ENCODE data around the gene TBC1D22B.

TBC1D22B gene

GRCh38 chr6:37285861-37286311 is 28.3 kb downstream of the TBC1D22B start:
- H2BK15ac ChIP-seq (ENCODE audit: low read depth, poor library complexity, severe bottlenecking), result no peak overlapping the region
- no peak for DNase-seq
- no peak overlapping the region for H2AFZ ChIP-seq (ENCODE audit: low read depth, low read length)
- H2BK120ac ChIP-seq (ENCODE audit: low read depth, low read length), result no peak overlapping the region
- no peaks in the 10 kb centered on the region for H3K27me3 ChIP-seq (ENCODE audit: control insufficient read depth in 1 of 2, insufficient read depth in 1 of 2, low read length in 2 of 2)
- H3K79me1 ChIP-seq (replicated peaks; ENCODE audit: low read length, poor library complexity, severe bottlenecking), result peaks cover 39% of the 10 kb centered on the region
- H3K14ac ChIP-seq (ENCODE audit: low read length in 2 of 2), result no peak overlapping the region
- no peak overlapping the region for H3K4ac ChIP-seq (ENCODE audit: low read depth in 1 of 2, low read length in 2 of 2)
- no peak overlapping the region for H4K8ac ChIP-seq (ENCODE audit: low read length)
- no peaks in the 10 kb centered on the region for H3K9me3 ChIP-seq (ENCODE audit: control insufficient read depth, low read length)
- no peak overlapping the region for H3K9ac ChIP-seq (ENCODE audit: low read length)
- no peak overlapping the region for H4K91ac ChIP-seq (ENCODE audit: low read length)
- H3K27ac ChIP-seq (ENCODE audit: low read length, poor library complexity, severe bottlenecking), result no peak overlapping the region
- no peak overlapping the region for H2BK12ac ChIP-seq (ENCODE audit: low read length in 2 of 2)
- H3K18ac ChIP-seq (ENCODE audit: low read depth in 1 of 2, low read length in 2 of 2), result no peak overlapping the region
- H3K4me3 ChIP-seq (ENCODE audit: insufficient read depth in 1 of 2, low read depth in 1 of 2, low read length in 2 of 2), result no peak overlapping the region
- H3K4me1 ChIP-seq (ENCODE audit: control insufficient read depth, insufficient read depth, low read depth, low read length), result peaks cover 9% of the 10 kb centered on the region
- H3K36me3 ChIP-seq (ENCODE audit: control insufficient read depth in 1 of 2, insufficient read depth in 2 of 2, low read depth in 1 of 2, low read length in 2 of 2), result peaks cover 39 to 70% of the 10 kb centered on the region in 2 experiments
- no peak overlapping the region for H2AK5ac ChIP-seq (ENCODE audit: low read length, severe bottlenecking)
- WGBS, result 80% methylated on average over 1 of the region's 4 CpGs
- H3K4me2 ChIP-seq (ENCODE audit: low read length, poor library complexity, severe bottlenecking), result no peak overlapping the region
- H2BK5ac ChIP-seq (ENCODE audit: low read depth, low read length, poor library complexity, severe bottlenecking), result no peak overlapping the region
- H3K23ac ChIP-seq (ENCODE audit: low read length in 2 of 2), result no peak overlapping the region

GRCh38 chr6:37287519-37288157 is 30.1 kb downstream of the TBC1D22B start:
- H3K4me2 ChIP-seq (ENCODE audit: low read length, poor library complexity, severe bottlenecking), result no peak overlapping the region
- no peak overlapping the region for H3K4me3 ChIP-seq (ENCODE audit: insufficient read depth in 1 of 2, low read depth in 1 of 2, low read length in 2 of 2)
- H3K27ac ChIP-seq (ENCODE audit: low read length, poor library complexity, severe bottlenecking), result no peak overlapping the region
- peaks cover 36 to 77% of the 10 kb centered on the region in 2 experiments for H3K36me3 ChIP-seq (ENCODE audit: control insufficient read depth in 1 of 2, insufficient read depth in 2 of 2, low read depth in 1 of 2, low read length in 2 of 2)
- no peak overlapping the region for H2BK15ac ChIP-seq (ENCODE audit: low read depth, poor library complexity, severe bottlenecking)
- H2BK120ac ChIP-seq (ENCODE audit: low read depth, low read length), result no peak overlapping the region
- H3K18ac ChIP-seq (ENCODE audit: low read depth in 1 of 2, low read length in 2 of 2), result no peak overlapping the region
- H4K91ac ChIP-seq (ENCODE audit: low read length), result no peak overlapping the region
- WGBS, result 97% methylated on average over 1 of the region's 2 CpGs
- H4K8ac ChIP-seq (ENCODE audit: low read length), result no peak overlapping the region
- H3K4ac ChIP-seq (ENCODE audit: low read depth in 1 of 2, low read length in 2 of 2), result no peak overlapping the region
- no peak overlapping the region for H2BK5ac ChIP-seq (ENCODE audit: low read depth, low read length, poor library complexity, severe bottlenecking)
- H3K27me3 ChIP-seq (ENCODE audit: control insufficient read depth in 1 of 2, insufficient read depth in 1 of 2, low read length in 2 of 2), result no peaks in the 10 kb centered on the region
- H3K9me3 ChIP-seq (ENCODE audit: control insufficient read depth, low read length), result no peaks in the 10 kb centered on the region
- DNase-seq, result no peak
- H3K4me1 ChIP-seq (ENCODE audit: control insufficient read depth, insufficient read depth, low read depth, low read length), result peaks cover 3% of the 10 kb centered on the region
- H2AK5ac ChIP-seq (ENCODE audit: low read length, severe bottlenecking), result no peak overlapping the region
- no peak overlapping the region for H3K14ac ChIP-seq (ENCODE audit: low read length in 2 of 2)
- H3K23ac ChIP-seq (ENCODE audit: low read length in 2 of 2), result no peak overlapping the region
- H2BK12ac ChIP-seq (ENCODE audit: low read length in 2 of 2), result no peak overlapping the region
- H3K9ac ChIP-seq (ENCODE audit: low read length), result no peak overlapping the region
- no peak overlapping the region for H2AFZ ChIP-seq (ENCODE audit: low read depth, low read length)
- H3K79me1 ChIP-seq (replicated peaks; ENCODE audit: low read length, poor library complexity, severe bottlenecking), result peaks cover 30% of the 10 kb centered on the region

GRCh38 chr6:37288247-37288646 is 30.7 kb downstream of the TBC1D22B start:
- Histone ChIP-seq H2AFZ (ENCODE audit: low read depth, low read length) (no peak overlapping the region), H4K91ac (ENCODE audit: low read length) (no peak overlapping the region), H3K4me1 (ENCODE audit: control insufficient read depth, insufficient read depth, low read depth, low read length) (peaks cover 3% of the 10 kb centered on the region), H3K4me2 (ENCODE audit: low read length, poor library complexity, severe bottlenecking) (no peak overlapping the region), H3K18ac (ENCODE audit: low read depth in 1 of 2, low read length in 2 of 2) (no peak overlapping the region), H4K8ac (ENCODE audit: low read length) (no peak overlapping the region), H3K4ac (ENCODE audit: low read depth in 1 of 2, low read length in 2 of 2) (no peak overlapping the region), H3K36me3 (ENCODE audit: control insufficient read depth in 1 of 2, insufficient read depth in 2 of 2, low read depth in 1 of 2, low read length in 2 of 2) (peaks cover 32 to 73% of the 10 kb centered on the region in 2 experiments), H2BK120ac (ENCODE audit: low read depth, low read length) (no peak overlapping the region), H2BK5ac (ENCODE audit: low read depth, low read length, poor library complexity, severe bottlenecking) (no peak overlapping the region), H3K14ac (ENCODE audit: low read length in 2 of 2) (no peak overlapping the region), H3K4me3 (ENCODE audit: insufficient read depth in 1 of 2, low read depth in 1 of 2, low read length in 2 of 2) (no peak overlapping the region), H3K27me3 (ENCODE audit: control insufficient read depth in 1 of 2, insufficient read depth in 1 of 2, low read length in 2 of 2) (no peaks in the 10 kb centered on the region), H2BK15ac (ENCODE audit: low read depth, poor library complexity, severe bottlenecking) (no peak overlapping the region), H2BK12ac (ENCODE audit: low read length in 2 of 2) (no peak overlapping the region), H3K9ac (ENCODE audit: low read length) (no peak overlapping the region), H3K9me3 (ENCODE audit: control insufficient read depth, low read length) (no peaks in the 10 kb centered on the region), H2AK5ac (ENCODE audit: low read length, severe bottlenecking) (no peak overlapping the region), H3K27ac (ENCODE audit: low read length, poor library complexity, severe bottlenecking) (no peak overlapping the region), H3K23ac (ENCODE audit: low read length in 2 of 2) (no peak overlapping the region), H3K79me1 (replicated peaks; ENCODE audit: low read length, poor library complexity, severe bottlenecking) (peaks cover 28% of the 10 kb centered on the region)
- DNase-seq, result peak; percentile 21
- WGBS, result 67% methylated on average over 2 of the region's 2 CpGs

- Histone ChIP-seq H3K9me3 (ENCODE audit: control insufficient read depth, low read length) (peaks cover 5% of the 10 kb centered on the region), H3K4ac (ENCODE audit: low read depth in 1 of 2, low read length in 2 of 2) (no peak overlapping the region), H3K9ac (ENCODE audit: low read length) (no peak overlapping the region), H4K91ac (ENCODE audit: low read length) (no peak overlapping the region), H3K4me1 (ENCODE audit: control insufficient read depth, insufficient read depth, low read depth, low read length) (peaks cover 3% of the 10 kb centered on the region), H2AK5ac (ENCODE audit: low read length, severe bottlenecking) (no peak overlapping the region), H4K8ac (ENCODE audit: low read length) (no peak overlapping the region), H3K4me3 (ENCODE audit: insufficient read depth in 1 of 2, low read depth in 1 of 2, low read length in 2 of 2) (no peak overlapping the region), H3K27ac (ENCODE audit: low read length, poor library complexity, severe bottlenecking) (no peak overlapping the region), H3K4me2 (ENCODE audit: low read length, poor library complexity, severe bottlenecking) (no peak overlapping the region), H2BK15ac (ENCODE audit: low read depth, poor library complexity, severe bottlenecking) (no peak overlapping the region), H3K18ac (ENCODE audit: low read depth in 1 of 2, low read length in 2 of 2) (no peak overlapping the region), H3K36me3 (ENCODE audit: control insufficient read depth in 1 of 2, insufficient read depth in 2 of 2, low read depth in 1 of 2, low read length in 2 of 2) (peaks cover 26 to 79% of the 10 kb centered on the region in 2 experiments), H2BK5ac (ENCODE audit: low read depth, low read length, poor library complexity, severe bottlenecking) (no peak overlapping the region), H2AFZ (ENCODE audit: low read depth, low read length) (no peak overlapping the region), H2BK12ac (ENCODE audit: low read length in 2 of 2) (no peak overlapping the region), H3K79me1 (replicated peaks; ENCODE audit: low read length, poor library complexity, severe bottlenecking) (peaks cover 23% of the 10 kb centered on the region), H3K23ac (ENCODE audit: low read length in 2 of 2) (no peak overlapping the region), H2BK120ac (ENCODE audit: low read depth, low read length) (no peak overlapping the region), H3K27me3 (ENCODE audit: control insufficient read depth in 1 of 2, insufficient read depth in 1 of 2, low read length in 2 of 2) (no peaks in the 10 kb centered on the region), H3K14ac (ENCODE audit: low read length in 2 of 2) (no peak overlapping the region)
- WGBS, result 94% methylated on average over 3 of the region's 3 CpGs
- DNase-seq, result no peak
Observed at GRCh38 chr6:37289931-37290330, 32.4 kb downstream of the TBC1D22B start.
